Testis (tissue), 3 donors: ENCODE measurements around the gene ABHD10. TPM values are rescaled to one million over a fixed set of nuclear protein-coding genes. Genes with fewer than 3 reads are reported as not detected.

Experiments used
- DNase-seq: peaks from one replicate; pipeline ENCODE4 v3.0.0-alpha.2; 2019
- H3K27ac ChIP-seq, 2 donors: fragments of 200-600 bp; sonication (generic); one replicate each; pipeline ENCODE4 v1.5.1; 2019
- H3K27me3 ChIP-seq: fragments of 200-600 bp; sonication (generic); one replicate; pipeline ENCODE4 v1.5.1; 2019
- H3K36me3 ChIP-seq: fragments of 200-600 bp; sonication (generic); one replicate; pipeline ENCODE4 v1.5.1; 2017; ENCODE audit warnings: low read depth; ENCODE audit errors: missing control alignments
- H3K4me1 ChIP-seq: fragments of 200-600 bp; sonication (generic); one replicate; pipeline ENCODE4 v1.5.1; 2019
- H3K4me3 ChIP-seq, 2 donors: fragments of 200-600 bp; sonication (generic); one replicate each; pipeline ENCODE4 v1.5.1; 2017 to 2019
- H3K9me3 ChIP-seq: fragments of 200-600 bp; sonication (generic); one replicate; pipeline ENCODE4 v1.5.1; 2017
- CTCF ChIP-seq, 3 experiments: fragments of 450-650 bp in 2 of 3; fragments of 200-600 bp in 1 of 3; sonication (generic) in 1 of 3; IDR thresholded peaks; one replicate each; pipeline ENCODE4 v1.5.1; 2016 to 2019; ENCODE audit warnings: antibody characterized with exemption in 3 of 3, mild to moderate bottlenecking in 2 of 3, moderate library complexity in 1 of 3
- POLR2A ChIP-seq: fragments of 450-650 bp; IDR thresholded peaks from one replicate; pipeline ENCODE4 v1.6.1; 2017; ENCODE audit warnings: antibody characterized with exemption, mild to moderate bottlenecking, moderate library complexity
- WGBS, 2 donors: methylation state at CpG; one replicate each; pipeline ENCODE4 v1.1.5; 2018; 5-methylcytosine and 5-hydroxymethylcytosine counted together
- intact Hi-C: fragments of 100-400 bp; cut with DNase I; formaldehyde crosslinking; loops from one replicate; pipeline ENCODE4 v1.15.1; 2023; ENCODE audit warnings: low total_unique reads
- polyA plus RNA-seq: library from polyadenylated mRNA; stranded (reverse); fragments of 350-450 nt; fragmentation: Illumina TruSeq; extraction: RNeasy Lipid Tissue Mini Kit (QIAGEN cat#74804); gene quantifications from one replicate; pipeline ENCODE4 v1.2.3, GENCODE V29; 2014; ENCODE audit warnings: low read depth, low replicate concordance; ENCODE audit not compliant: insufficient read depth
- total RNA-seq, 2 donors: library from RNA; depleted of rRNA; stranded (reverse); fragments of >200 nt; gene quantifications; one replicate each; pipeline ENCODE4 v1.2.3, GENCODE V29; 2016

ABHD10 gene
- total and polyA plus RNA-seq, 3 donors from 2014 or later: 38.0 to 43.0 (median 38.4) TPM

- Histone ChIP-seq H3K27me3 (no peaks in the 10 kb centered on the region), H3K9me3 (no peaks in the 10 kb centered on the region), H3K4me3 (no peak overlapping the region), H3K36me3 (no peaks in the 10 kb centered on the region), H3K27ac (no peak overlapping the region), H3K4me1 (no peaks in the 10 kb centered on the region)
- TF ChIP-seq CTCF (IDR thresholded peaks at IDR 0.05) (no peak), POLR2A (no peak)
- no peak for DNase-seq
- intact Hi-C loops: no loop called here
- WGBS, 2 donors: 75 to 81% methylated on average over 1 of the region's 1 CpG
Measured at GRCh38 chr3:112020674-112021085, 41.9 kb downstream of the ABHD10 start.

DNA sequence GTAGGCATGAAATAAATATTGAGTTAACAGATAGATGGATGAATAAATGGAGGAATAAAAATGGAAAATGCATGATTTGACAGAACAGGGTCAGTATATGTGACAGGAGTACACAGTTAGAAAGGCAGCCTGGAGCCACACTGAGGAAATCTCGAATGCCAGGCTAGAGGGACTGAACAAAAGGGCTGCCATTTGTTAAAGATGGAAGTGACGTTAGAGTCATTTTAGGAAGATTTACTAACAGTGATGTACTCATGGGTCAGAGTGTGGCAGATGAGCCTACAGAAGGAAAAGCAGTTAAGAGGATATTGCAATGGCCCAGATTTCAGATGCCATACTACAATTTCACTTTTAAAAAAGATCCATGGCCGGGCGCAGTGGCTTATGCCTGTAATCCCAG is 48.3 kb downstream of the ABHD10 start:
- 89 to 94% methylated on average over 4 of the region's 4 CpGs for WGBS, 2 donors
- Histone ChIP-seq H3K36me3 (no peaks in the 10 kb centered on the region), H3K4me3 (no peak overlapping the region), H3K27ac (no peak overlapping the region), H3K9me3 (no peaks in the 10 kb centered on the region), H3K4me1 (no peaks in the 10 kb centered on the region), H3K27me3 (no peaks in the 10 kb centered on the region)
- DNase-seq: no peak
- intact Hi-C loops: no loop called here
- no peak for TF ChIP-seq CTCF (IDR thresholded peaks at IDR 0.05)
- TF ChIP-seq POLR2A: no peak

DNA sequence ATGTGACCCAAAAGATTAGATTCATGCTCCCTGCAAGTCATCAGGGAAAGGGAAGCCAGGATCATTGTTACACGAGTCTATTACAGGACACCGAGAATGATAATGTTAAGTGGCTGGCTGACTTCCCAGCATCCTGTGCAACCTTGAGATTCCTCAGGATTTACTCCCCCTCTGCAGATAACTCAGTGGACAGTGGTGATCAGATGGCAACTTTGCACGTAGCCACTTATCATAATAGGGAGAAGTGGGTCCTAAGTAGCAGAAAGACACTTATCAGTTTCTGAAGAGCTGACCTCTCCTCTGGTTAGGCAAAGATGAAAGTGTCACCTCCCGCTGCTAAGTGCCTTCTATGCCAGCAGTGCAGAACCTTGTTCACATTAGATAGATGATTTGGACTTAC is 49.0 kb downstream of the ABHD10 start:
- H3K4me1 ChIP-seq: no peaks in the 10 kb centered on the region
- TF ChIP-seq CTCF (IDR thresholded peaks at IDR 0.05) (no peak), POLR2A (no peak)
- H3K36me3 ChIP-seq: no peaks in the 10 kb centered on the region
- 24 to 48% methylated on average over 4 of the region's 4 CpGs for WGBS, 2 donors
- H3K27ac ChIP-seq: no peak overlapping the region
- intact Hi-C loops: no loop called here
- no peaks in the 10 kb centered on the region for H3K27me3 ChIP-seq
- H3K4me3 ChIP-seq: no peak overlapping the region
- peak; percentile 41 for DNase-seq
- H3K9me3 ChIP-seq: no peaks in the 10 kb centered on the region

GRCh38 chr3:112030901-112031300 is 52.1 kb downstream of the ABHD10 start:
- Histone ChIP-seq H3K4me1 (no peaks in the 10 kb centered on the region), H3K9me3 (no peaks in the 10 kb centered on the region), H3K27me3 (no peaks in the 10 kb centered on the region), H3K4me3 (no peak overlapping the region), H3K27ac (no peak overlapping the region), H3K36me3 (no peaks in the 10 kb centered on the region)
- 93% methylated on average over 5 of the region's 5 CpGs for WGBS, 2 donors
- intact Hi-C loops: no loop called here
- DNase-seq: no peak
- TF ChIP-seq CTCF (IDR thresholded peaks at IDR 0.05) (no peak), POLR2A (no peak)

DNA sequence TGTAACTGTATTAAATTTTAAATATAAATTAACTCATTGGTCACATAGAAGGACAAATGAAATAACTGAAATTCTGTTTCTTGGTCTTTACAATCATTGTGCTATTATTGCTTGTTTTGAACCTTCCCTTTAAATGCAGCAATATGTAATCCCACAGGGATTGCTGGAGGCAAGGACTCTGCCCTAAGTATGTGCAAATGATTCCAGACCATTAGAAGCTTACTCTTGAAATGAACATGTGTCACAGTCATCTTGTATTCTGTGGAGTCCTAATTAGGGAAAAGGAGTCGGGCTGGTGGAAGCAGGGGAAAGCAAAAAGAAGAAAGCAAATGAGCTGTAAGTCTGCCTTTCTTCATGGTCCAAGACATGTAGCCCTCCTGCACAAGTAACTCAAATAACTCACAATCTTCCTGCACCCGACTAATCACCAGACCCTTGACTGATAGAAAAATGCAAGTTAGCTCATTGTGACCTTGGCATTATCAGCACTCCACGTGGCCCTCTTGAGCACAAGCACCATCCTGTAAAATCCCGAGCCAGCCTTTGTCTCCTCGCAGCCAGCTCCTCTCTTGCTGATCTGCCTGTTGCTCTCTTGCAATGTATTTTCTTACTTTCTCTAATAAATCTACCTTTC is 53.4 kb downstream of the ABHD10 start:
- no peaks in the 10 kb centered on the region for H3K36me3 ChIP-seq
- H3K9me3 ChIP-seq: no peaks in the 10 kb centered on the region
- H3K4me1 ChIP-seq: no peaks in the 10 kb centered on the region
- H3K4me3 ChIP-seq: no peak overlapping the region
- TF ChIP-seq POLR2A: no peak
- TF ChIP-seq CTCF (IDR thresholded peaks at IDR 0.05): no peak
- 36 to 59% methylated on average over 5 of the region's 5 CpGs for WGBS, 2 donors
- DNase-seq: peak; percentile 41
- H3K27me3 ChIP-seq: no peaks in the 10 kb centered on the region
- intact Hi-C loops: no loop called here
- no peak overlapping the region for H3K27ac ChIP-seq
